ENCODE data around the gene WDR70.
A peak's percentile ranks its signal among the peaks of the same experiment; 100 is the strongest.
"Not testable (repeated sequence)": the region's sequence is repeated elsewhere in the genome, so short reads cannot be mapped to it uniquely, and the experiment has no call there.

WDR70 gene

DNA sequence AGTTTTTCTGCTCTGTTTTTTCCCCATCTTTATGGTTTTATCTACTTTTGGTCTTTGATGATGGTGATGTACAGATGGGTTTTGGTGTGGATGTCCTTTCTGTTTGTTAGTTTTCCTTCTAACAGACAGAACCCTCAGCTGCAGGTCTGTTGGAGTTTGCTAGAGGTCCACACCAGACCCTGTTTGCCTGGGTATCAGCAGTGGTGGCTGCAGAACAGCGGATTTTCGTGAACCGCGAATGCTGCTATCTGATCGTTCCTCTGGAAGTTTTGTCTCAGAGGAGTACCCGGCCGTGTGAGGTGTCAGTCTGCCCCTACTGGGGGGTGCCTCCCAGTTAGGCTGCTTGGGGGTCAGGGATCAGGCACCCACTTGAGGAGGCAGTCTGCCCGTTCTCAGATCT, 300.2 kb downstream of the WDR70 start:
- DNase-seq (ENCODE audit: low spot score); FAIRE-seq: not testable (repeated sequence)

DNA sequence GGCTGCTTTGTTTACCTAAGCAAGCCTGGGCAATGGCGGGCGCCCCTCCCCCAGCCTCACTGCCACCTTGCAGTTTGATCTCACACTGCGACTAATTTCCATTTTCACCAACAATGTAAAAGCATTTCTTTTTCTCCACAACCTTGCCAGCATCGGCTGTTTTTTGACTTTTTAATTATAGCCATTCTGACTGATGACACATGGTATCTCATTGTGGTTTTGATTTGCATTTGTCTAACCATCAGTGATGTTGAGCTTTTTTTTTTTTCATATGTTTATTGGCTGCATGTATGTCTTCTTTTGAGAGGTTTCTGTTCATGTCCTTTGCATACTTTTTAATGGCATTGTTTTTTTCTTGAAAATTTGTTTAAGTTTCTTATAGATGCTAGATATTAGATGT, 300.8 kb downstream of the WDR70 start:
- not testable (repeated sequence) for DNase-seq (ENCODE audit: low spot score)
- FAIRE-seq: peak; percentile 42

DNA sequence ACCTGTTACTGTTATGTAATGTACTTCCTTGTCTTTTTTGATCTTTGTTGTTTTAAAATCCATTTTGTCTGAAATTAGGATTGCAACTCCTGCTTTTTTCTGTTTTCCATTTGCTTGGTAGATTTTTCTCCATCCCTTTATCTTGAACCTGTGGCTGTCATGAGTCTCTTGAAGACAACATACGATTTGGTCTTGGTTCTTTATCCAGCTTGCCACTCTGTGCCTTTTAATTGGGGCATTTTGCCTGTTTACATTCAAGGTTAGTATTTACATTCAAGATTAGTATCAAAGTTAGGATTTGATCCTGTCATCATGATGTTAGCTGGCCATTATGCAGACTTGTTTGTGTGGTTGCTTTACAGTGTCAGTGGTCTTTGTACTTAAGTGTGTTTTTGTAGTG, 304.0 kb downstream of the WDR70 start:
- no peak for FAIRE-seq
- no peak for DNase-seq (ENCODE audit: low spot score)

DNA sequence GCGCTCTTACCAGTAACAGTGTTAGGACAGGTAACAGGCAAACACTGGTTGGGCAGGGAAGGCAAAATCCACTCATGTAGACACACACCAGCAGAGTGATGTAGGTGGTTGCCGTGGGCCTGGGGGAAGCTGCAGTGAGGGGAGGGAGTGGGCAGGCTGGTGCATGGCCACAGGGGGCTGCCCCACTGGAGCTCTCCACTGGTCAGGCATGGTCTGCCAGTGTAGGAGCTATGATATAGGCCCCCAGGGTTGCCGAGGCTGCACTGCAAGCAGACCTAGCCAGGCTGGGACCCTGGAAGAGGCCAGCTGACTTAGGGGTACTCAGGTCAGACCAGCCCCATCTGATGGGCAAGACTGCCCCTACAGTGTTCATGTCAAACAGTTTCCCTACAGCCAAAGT, 306.1 kb downstream of the WDR70 start:
- DNase-seq (ENCODE audit: low spot score) (no peak), FAIRE-seq (no peak)

DNA sequence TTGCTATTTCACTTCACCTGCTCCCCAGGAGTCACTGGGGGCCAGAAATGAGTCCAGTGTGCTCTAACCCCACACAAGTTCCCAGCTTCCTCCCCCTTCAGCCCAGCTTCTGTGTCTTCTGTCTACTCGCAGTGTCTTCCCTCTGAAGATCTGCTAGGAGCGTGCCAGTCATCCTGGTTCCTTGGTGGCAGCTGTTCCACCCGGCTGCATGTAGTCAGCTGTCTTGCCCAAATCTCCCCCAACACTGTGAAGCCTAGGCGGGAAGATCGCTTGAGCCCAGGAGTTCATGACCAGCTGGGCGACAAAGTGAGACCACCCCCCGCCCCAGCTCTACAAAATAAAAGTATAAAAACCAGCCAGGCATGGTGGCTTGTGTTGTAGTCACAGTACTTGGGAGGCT, 306.7 kb downstream of the WDR70 start:
- FAIRE-seq: no peak
- DNase-seq (ENCODE audit: low spot score): no peak

DNA sequence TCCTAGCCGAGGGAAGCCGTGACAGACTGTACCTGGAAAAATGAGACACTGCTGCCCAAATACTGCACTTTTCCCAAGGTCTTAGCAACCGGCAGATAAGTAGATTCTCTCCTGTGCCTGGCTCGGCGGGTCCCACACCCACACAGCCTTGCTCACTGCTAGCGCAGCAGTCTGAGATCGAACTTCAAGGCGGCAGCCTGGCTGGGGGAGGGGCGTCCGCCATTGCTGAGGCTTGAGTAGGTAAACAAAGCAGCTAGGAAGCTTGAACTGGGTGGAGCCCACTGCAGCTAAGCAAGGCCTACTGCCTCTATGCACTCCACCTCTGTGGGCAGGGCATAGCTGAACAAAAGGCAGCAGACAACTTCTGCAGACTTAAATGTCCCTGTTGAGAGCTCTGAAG, 309.8 kb downstream of the WDR70 start:
- not testable (repeated sequence) for DNase-seq (ENCODE audit: low spot score); FAIRE-seq

DNA sequence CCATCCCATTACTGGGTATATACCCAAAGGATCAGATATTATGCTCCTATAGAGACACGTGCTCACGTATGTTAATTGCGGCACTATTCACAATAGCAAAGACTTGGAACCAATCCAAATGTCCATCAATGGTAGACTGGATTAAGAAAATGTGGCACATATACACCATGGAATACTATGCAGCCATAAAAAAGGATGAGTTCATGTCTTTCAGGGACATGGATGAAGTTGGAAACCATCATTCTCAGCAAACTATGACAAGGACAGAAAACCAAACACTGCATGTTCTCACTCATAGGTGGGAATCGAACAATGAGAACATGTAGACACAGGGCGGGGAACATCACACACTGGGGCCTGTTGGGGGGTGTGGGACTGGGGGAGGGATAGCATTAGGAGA, 315.2 kb downstream of the WDR70 start:
- not testable (repeated sequence) for FAIRE-seq; DNase-seq (ENCODE audit: low spot score)

DNA sequence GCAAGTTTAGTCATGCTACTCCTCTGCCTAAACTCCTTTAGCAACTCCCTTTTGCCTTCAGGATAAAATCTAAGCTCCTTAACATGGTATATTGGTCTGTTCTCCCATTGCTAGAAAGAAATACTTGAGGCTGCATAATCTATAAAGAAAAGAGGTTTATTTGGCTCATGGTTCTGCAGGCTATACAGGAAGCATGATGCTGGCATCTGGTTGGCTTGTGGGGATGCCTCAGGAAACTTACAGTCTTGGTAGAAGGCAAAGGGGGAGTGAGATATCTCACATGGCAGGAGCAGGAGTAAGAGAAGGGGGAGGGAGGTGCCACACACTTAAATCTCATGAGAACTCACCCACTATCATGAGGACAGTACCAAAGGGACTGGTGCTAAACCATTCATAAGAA, 315.7 kb downstream of the WDR70 start:
- FAIRE-seq (no peak), DNase-seq (ENCODE audit: low spot score) (no peak)

DNA sequence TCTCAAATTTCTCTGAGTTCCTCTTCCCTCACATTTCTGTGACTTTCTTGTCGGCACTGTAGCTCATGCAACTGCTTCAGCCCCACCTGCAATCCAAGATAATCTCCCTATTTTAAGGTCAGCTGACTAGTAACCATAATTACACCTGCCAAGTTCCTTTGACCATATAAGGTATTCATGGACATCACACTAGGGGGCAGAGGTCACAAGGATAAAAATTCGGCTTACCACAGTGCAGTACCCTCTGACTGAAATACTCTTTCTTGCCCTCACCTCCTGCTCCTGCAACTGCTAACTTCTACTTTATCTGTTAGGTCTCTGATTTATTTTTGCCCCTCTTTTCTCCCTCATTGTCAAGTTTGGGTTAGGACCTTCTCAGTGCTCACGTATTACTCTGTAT, 316.5 kb downstream of the WDR70 start:
- DNase-seq (ENCODE audit: low spot score) (no peak), FAIRE-seq (no peak)

DNA sequence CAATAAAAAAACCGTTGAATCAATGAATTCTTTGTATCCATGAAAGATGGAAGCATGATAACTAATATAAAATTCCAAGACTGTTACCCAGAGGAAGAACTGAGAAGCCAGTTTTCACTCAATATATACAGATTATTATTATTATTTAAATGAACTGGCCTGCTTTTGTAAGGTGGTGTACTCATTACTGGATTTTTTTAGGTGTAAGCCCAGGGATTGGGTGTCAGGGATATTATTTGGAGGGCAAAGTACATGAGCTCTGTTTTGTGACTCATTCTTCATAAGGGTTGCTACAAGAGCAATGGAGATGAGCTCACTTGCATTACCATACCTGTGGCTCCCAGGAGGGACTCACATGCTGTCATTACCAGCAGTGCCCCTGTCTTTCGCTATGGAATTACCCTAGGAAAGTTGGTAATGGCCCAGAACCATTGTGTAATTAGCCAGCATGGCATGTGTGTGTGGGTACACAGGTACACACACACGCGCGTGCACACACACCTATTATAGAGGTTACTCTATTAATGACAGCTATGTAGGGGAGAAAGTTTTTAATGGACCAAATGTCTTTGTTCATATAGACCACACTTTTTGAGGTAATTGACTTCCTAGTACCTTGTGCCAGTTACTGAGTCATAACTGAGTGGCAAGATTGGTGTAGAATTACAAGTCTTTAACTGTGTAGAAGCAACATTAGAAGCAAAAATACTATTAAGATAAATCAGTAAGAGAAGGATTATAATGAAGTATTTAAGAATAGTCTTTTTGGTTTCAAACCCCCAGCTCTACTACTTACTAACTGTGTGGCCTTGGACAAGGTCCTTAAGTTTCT, 317.3 kb downstream of the WDR70 start:
- DNase-seq (ENCODE audit: low spot score) (peak; percentile 91), FAIRE-seq (peak; percentile 93)

DNA sequence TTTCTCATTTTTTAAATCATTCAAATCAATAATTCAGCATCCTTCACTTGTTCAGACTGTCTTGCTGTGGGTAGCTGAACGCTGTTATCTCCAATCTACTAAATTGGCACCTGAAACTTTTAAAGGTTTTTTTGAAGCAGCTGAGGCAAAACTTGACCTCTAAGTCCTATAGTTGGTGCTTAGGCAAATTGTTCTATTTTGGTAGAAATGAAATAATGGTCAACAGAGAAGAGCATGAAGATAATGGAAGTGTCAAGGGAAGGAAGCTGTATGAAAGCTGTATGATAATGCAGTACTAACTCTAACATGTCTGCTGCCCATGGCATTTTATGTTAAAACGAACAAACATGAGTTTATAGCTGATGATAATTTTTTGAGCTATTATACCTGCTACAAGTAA, 322.8 kb downstream of the WDR70 start:
- no peak for DNase-seq (ENCODE audit: low spot score)
- no peak for FAIRE-seq

DNA sequence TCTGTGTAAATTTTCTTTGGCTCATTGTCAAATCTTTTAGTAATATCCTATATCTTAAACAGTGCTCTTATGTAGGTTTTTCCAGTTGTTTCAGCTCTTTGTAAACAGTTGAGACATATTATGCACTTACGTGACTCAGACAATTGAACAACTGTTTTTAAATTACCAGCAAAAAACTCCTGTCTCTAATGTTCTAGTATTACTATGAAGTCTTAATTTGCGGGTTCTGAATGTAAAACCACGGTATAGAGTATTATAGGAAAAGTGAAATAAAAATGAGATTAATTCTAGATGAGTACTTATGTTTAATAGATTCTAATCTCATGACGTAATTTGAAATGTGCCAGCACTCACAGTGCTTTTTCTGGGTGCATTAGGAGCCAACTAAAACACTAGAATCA, 324.7 kb downstream of the WDR70 start:
- DNase-seq (ENCODE audit: low spot score): no peak
- peak; percentile 2 for FAIRE-seq

DNA sequence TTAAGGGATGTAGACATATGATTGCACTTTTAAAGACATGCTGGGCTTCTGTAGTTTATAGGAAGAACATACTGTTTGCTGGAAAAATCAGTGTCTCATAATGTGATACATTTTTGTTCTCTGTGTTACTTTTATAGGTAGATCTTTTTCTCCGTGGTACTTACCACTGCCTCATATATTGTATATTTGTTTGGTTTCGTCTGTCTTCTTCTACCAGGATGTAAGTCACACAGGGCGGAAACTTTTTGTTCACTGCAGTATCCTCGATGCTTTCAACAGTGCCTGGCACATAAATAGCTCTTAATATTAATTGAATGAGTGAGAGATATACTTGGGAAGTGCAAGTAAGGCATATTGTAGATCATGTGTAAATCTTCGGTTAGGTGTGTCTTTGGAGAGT, 325.3 kb downstream of the WDR70 start:
- FAIRE-seq: no peak
- no peak for DNase-seq (ENCODE audit: low spot score)

DNA sequence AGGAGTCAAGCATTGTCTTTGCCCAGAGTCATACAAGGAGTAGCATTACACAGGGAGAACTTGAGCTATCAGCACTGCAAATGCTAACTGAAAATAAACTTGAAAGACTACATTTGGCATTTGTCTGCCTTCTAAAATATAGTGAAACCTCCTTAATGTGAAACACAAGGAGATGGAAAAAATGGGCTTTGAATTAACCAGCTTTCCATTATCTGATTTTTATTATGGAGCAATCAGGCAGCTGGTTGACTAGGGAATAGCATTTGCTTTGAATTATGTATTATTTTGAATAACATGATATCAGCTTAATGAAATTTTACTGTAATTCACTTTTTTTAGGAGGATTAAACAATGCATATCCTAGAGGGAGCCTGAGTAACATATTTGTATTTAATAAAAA, 329.9 kb downstream of the WDR70 start:
- FAIRE-seq: no peak
- no peak for DNase-seq (ENCODE audit: low spot score)

DNA sequence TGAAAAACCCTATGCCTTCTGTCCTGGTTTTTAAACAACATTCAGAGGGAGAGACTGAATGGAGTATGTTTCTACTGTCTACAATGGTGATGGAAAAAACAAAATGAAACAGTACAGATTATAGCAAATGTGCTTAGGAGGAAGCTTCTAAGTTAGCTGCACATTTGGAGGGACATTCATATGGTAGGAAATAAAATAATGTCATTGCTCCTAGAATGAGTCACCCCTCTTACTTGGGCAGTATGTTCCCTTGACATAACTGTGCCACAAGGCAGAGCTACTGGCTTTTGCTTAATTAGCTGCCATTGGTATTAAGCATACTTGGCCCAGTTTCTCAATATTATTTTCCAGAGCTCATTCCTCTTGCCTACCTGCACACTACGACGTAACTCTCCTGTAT, 331.8 kb downstream of the WDR70 start:
- FAIRE-seq (peak; percentile 80), DNase-seq (ENCODE audit: low spot score) (peak; percentile 47)

DNA sequence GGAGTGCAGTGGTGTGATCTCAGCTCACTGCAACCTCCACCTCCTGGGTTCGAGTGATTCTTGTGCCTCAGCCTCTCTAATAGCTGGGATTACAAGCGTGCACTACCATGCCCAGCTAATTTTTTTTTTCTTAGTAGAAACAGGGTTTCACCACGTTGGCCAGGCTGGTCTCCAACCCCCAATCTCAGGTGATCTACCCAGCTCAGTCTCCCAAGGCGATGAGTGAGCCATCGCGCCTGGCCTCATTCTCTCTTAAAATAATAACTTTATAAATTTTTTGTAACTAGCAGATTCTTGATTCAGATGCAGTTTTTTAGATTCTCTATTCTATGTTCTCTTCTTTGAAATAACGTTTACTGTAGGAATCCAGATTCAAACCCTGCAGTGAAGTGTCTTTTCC, 333.6 kb downstream of the WDR70 start:
- FAIRE-seq (no peak), DNase-seq (ENCODE audit: low spot score) (no peak)

DNA sequence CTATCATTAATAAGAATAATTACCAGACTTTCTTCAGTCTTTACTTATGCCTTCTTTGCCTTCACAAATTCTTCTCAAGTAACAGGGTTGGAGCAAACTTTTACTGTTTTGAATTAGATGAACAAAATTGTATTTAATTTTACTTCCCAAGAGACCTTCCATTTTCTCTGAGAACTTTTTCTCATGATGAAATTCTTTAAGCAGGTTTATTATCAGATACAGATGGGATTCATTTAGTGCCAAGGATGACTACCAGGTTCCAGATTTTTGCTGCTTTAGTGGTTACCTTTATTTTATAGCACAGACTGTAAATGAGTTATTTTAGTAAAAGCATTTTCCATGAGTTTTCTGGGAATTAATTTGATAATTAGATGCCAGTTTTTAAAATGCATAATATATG, 335.6 kb downstream of the WDR70 start:
- DNase-seq (ENCODE audit: low spot score) (no peak), FAIRE-seq (no peak)

DNA sequence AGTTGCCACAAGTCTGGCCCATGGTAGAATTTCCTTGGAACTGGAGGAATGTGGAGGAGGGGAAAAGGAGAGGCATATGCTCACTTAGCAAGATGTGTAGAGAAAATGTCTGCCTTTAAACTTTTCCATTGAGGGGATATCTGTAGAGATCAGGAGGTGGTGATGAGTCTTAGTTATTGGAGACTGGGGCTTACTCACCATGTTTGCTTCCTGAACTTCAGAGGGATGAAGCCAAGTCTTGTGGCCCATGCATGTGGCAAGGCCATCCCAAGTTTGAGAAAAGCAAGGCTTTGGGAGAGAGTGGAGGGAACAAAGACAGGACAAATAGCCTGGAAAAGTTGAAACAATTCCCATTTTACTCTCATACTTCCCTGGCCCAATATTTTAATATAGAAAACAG, 336.2 kb downstream of the WDR70 start:
- FAIRE-seq (peak; percentile 31), DNase-seq (ENCODE audit: low spot score) (no peak)

DNA sequence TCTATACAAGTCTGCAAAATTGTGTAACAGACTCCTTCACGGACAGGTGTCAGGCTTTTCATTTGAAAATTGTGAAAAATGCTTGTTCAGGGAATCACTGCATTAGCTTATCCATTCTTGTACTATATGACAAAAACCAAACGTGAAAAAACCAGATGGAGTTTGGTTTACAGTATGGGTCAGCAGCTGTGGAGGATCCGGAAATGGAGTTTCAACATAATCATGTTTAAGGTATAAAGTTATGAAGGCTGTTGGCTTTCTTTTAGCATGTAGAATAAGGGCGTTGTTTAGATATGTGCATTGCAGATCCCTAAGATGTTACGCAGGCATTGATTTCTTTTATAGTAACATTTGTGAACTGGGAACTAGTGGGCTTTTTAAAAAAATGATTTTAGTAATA, 336.9 kb downstream of the WDR70 start:
- peak; percentile 12 for FAIRE-seq
- DNase-seq (ENCODE audit: low spot score): no peak

DNA sequence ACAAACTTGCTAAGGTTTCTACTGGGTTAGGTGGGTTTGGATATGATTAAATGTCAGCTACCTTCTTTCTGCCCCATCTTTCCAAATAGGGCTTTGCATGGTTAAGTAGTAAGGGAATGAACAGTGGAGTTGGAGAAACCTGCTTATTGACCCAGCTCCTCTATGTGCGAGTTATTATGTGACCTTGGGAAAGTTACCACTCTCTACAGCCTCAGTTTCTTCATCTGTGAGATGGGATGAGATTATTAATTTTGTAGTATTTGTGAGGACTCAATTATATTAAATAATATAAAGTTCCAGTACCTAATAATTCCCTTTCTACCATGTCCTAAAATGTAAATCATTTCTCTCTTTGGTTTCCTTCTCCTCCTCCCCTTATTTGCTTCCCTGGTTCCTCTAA, 337.3 kb downstream of the WDR70 start:
- FAIRE-seq: no peak

DNA sequence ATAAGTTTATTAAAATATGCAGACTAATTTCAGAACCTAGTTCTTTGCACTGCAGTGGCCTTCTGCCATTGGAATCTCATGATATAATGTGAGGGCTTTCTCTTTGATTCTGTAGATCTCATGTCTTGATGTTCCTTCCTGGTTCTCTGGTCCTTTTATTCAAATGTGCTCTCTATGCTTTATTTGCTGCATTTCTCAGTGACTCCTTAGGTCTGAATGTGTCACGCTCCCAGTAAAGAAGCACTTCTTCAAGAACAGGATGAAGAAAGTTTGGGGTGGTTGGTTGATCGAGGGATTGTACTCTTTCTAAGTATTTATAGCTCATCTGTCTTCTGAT, 338.1 kb downstream of the WDR70 start:
- DNase-seq (ENCODE audit: low spot score) (no peak), FAIRE-seq (no peak)

More for the DNA sequence above, 337.3 kb downstream of the WDR70 start:
- DNase-seq (ENCODE audit: low spot score): no peak

DNA sequence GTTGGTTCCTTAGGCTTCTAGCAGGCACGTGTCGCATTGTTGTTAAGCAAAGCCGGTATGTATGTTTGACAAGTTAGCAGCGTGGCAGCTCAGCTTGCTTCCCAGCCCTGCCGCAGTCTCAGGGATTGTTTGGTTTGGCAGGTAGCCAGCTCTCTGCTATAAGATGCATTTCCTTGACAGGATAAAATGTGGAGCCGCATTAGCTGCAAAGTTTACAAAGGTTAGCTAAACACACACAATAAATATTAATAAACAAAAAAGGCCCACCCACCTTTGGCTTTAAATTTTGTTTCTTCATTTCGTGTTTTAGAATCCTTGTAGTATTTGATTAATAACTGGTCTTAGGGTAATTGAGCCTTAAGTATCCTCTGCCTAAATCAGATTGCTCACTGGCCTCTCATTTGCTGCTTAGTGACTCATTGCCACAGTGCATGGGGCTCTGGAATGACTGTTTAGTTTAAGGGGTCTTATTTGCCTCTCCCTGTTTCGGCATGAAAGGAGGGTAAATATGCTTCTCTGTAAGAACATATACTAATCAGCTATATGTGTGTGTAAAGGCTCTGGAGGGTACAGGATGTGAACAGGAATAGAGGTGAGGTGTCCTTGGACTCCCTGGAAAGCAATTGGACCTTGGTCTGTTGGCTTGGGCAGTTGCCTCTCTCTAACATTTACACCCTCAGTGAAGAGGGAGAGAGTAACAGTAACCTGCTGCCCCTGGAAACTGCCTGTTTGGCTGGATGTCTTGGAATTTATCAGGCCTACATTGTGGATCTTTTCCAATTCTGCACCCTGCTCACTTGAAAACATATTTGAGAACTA, 338.7 kb downstream of the WDR70 start:
- FAIRE-seq (peak; percentile 94), DNase-seq (ENCODE audit: low spot score) (peak; percentile 94)

DNA sequence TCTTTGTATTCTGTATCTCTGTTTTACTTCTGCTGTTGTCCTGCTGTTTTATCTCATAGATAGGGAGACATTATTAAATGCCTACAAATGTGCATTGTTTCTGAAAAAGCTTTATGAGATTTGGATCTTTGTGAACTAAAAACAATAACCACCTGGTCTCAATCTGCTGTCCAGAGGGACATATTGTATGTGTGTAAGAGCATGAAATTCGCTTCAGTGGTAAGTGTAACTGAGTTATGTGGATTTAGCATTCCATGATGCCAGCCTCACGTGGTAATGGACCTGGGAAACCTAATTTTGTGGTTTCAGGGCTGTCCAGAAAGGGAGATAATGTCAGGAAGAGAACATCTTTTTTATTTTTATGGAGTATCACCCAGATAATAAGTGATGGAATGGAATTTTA, 341.4 kb downstream of the WDR70 start:
- FAIRE-seq (peak; percentile 79), DNase-seq (ENCODE audit: low spot score) (peak; percentile 31)
